ENCODE data around the gene THOC3.
"Not testable (repeated sequence)": the region's sequence is repeated elsewhere in the genome, so short reads cannot be mapped to it uniquely, and the experiment has no call there.

THOC3 gene

GRCh38 chr5:175938489-175938888, 29.6 kb downstream of the THOC3 start:
- DNase-seq: not testable (repeated sequence)

- DNase-seq: not testable (repeated sequence)
Observed at GRCh38 chr5:175928752-175929151, 39.4 kb downstream of the THOC3 start.

- DNase-seq: not testable (repeated sequence)
Observed at GRCh38 chr5:175925106-175925505, 43.0 kb downstream of the THOC3 start.

GRCh38 chr5:175922192-175922885, 45.8 kb downstream of the THOC3 start:
- no peak for DNase-seq

GRCh38 chr5:175921061-175921730, 46.9 kb downstream of the THOC3 start:
- no peak for DNase-seq

GRCh38 chr5:175920231-175920811, 47.8 kb downstream of the THOC3 start:
- no peak for DNase-seq

- DNase-seq: not testable (repeated sequence)
Observed at GRCh38 chr5:175915066-175916037, 52.8 kb downstream of the THOC3 start.

GRCh38 chr5:175913835-175914672, 54.1 kb downstream of the THOC3 start:
- DNase-seq: not testable (repeated sequence)

- DNase-seq: peak; percentile 40
Observed at GRCh38 chr5:175910072-175910471, 58.0 kb downstream of the THOC3 start.

All from activated CD8-positive, alpha-beta memory T cell treated with anti-CD3 and anti-CD28 coated beads, Interleukin-2, amount 50 U/mL, for 48 hours (primary cell).